GM23338 (cell line): ENCODE data around the gene DDX54.

Source experiments
- CREB1 ChIP-seq: fragments of 250-450 bp; sonication (Bioruptor Pico); IDR thresholded peaks from 2 replicates; pipeline ENCODE4 v1.5.0; 2020; ENCODE audit warnings: low read depth, mild to moderate bottlenecking, moderate library complexity
- CTCF ChIP-seq, 2 experiments: fragments of 200-600 bp in 1 of 2; sonication (generic) in 1 of 2; conservative IDR thresholded peaks; 2 replicates each; pipeline versions ENCODE4 v1.5.1 to v1.6.1; 2016 to 2017; ENCODE audit warnings: antibody characterized with exemption in 2 of 2, low read depth in 2 of 2, mild to moderate bottlenecking in 2 of 2, moderate library complexity in 1 of 2
- ETS1 ChIP-seq: IDR thresholded peaks from 2 replicates; pipeline ENCODE4 v1.6.1; 2016; ENCODE audit warnings: antibody characterized with exemption
- EZH2 ChIP-seq: fragments of 200-600 bp; sonication (generic); IDR thresholded peaks from one replicate; pipeline ENCODE4 v1.8.0; 2017; ENCODE audit warnings: antibody characterized with exemption, mild to moderate bottlenecking, low read depth; ENCODE audit not compliant: unreplicated experiment
- EZH2phosphoT487 ChIP-seq: fragments of 200-600 bp; sonication (generic); IDR thresholded peaks from one replicate; pipeline ENCODE4 v1.8.1; 2018; ENCODE audit warnings: antibody characterized with exemption; ENCODE audit not compliant: unreplicated experiment
- NANOG ChIP-seq: IDR thresholded peaks from 2 replicates; pipeline ENCODE4 v1.6.1; 2016; ENCODE audit warnings: antibody characterized with exemption, borderline replicate concordance
- POLR2AphosphoS5 ChIP-seq: IDR thresholded peaks from 2 replicates; pipeline ENCODE4 v1.6.1; 2016; ENCODE audit warnings: antibody characterized with exemption, low read depth
- REST ChIP-seq: IDR thresholded peaks from one replicate; pipeline ENCODE4 v1.6.1; 2018; ENCODE audit warnings: antibody characterized with exemption; ENCODE audit not compliant: unreplicated experiment
- ZNF114 ChIP-seq: fragments of 250-450 bp; sonication (Bioruptor Pico); IDR thresholded peaks from 2 replicates; pipeline ENCODE4 v1.5.0; 2020; ENCODE audit warnings: mild to moderate bottlenecking, moderate library complexity
- ZNF331 ChIP-seq: fragments of 250-450 bp; sonication (Bioruptor Pico); IDR thresholded peaks from 2 replicates; pipeline ENCODE4 v1.5.0; 2020; ENCODE audit warnings: low read depth, mild to moderate bottlenecking, moderate library complexity

- TF ChIP-seq CTCF (conservative IDR thresholded peaks at IDR 0.05; ENCODE audit: low read depth in 2 of 2) (no peak), POLR2AphosphoS5 (no peak), REST (no peak), EZH2phosphoT487 (no peak), ZNF331 (no peak), EZH2 (no peak), CREB1 (no peak), NANOG (no peak), ZNF114 (CRISPR knock-in tag) (no peak), ETS1 (no peak)
These were observed 44.6 kb downstream of the DDX54 start for GRCh38 chr12:113140706-113141105.
